B cell (primary cell): Measurements from ENCODE around the gene MOXD1.

Source experiments
- EZH2 ChIP-seq: IDR thresholded peaks from 2 replicates; pipeline ENCODE4 v1.6.1; 2012; ENCODE audit warnings: borderline replicate concordance, low read depth, mild to moderate bottlenecking, moderate library complexity, low read length; ENCODE audit not compliant: insufficient read depth, poor library complexity, severe bottlenecking
- TF ChIP-seq, protein P1 (sequence below): fragments of 200-600 bp; IDR thresholded peaks from one replicate; pipeline ENCODE4 v1.8.0; 2022; ENCODE audit warnings: antibody characterized with exemption, mild to moderate bottlenecking

DNA sequence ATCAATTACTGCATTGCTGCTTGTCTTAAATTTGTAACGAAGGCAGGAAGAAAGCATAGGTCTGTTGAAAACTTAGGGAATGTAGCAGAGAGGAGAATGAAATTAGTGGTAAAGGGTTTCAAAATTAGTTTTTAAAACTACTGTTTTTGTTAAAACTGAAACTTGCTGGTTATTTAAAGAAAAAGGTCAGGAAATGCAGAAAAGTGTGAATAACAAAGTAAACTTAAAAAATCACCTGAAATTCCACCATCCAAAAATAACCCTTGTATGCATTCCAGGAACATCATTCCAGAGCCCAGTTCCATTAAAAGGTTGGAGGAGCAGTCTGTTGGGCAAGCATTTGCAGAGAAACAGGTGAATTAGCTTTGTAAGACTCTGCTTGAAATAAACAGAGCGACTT is 3.1 kb upstream of the MOXD1 start:
- TF ChIP-seq, protein P1, sequence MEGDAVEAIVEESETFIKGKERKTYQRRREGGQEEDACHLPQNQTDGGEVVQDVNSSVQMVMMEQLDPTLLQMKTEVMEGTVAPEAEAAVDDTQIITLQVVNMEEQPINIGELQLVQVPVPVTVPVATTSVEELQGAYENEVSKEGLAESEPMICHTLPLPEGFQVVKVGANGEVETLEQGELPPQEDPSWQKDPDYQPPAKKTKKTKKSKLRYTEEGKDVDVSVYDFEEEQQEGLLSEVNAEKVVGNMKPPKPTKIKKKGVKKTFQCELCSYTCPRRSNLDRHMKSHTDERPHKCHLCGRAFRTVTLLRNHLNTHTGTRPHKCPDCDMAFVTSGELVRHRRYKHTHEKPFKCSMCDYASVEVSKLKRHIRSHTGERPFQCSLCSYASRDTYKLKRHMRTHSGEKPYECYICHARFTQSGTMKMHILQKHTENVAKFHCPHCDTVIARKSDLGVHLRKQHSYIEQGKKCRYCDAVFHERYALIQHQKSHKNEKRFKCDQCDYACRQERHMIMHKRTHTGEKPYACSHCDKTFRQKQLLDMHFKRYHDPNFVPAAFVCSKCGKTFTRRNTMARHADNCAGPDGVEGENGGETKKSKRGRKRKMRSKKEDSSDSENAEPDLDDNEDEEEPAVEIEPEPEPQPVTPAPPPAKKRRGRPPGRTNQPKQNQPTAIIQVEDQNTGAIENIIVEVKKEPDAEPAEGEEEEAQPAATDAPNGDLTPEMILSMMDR = no peak
- TF ChIP-seq EZH2 = no peak
